ENCODE measurements around the gene GABBR2. TPM values are rescaled to one million over a fixed set of nuclear protein-coding genes. Genes with fewer than 3 reads are reported as not detected.
"Not testable (repeated sequence)": the region's sequence is repeated elsewhere in the genome, so short reads cannot be mapped to it uniquely, and the experiment has no call there.

GABBR2 gene
- total and polyA plus RNA-seq, 5 experiments from 2014 or later = not detected

DNA sequence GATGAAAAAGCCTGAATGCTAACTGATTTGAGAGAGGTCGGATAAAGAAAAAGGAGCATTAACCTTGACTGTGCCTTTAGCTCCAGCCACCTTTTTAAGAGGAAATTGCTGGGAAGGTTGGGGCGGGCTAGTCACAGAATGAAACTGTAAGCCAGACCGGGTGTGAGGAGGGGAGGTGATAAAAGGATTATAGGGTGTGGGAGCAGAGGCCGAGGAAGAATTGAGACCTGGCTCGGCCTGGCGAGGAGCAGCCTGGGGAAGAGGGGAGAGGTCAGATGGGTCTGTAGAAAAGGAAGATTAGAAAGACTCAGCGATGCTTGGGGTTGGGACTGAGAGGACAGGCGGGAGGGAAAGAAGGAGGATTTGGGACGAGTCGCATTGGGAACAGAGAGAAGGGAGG lies 439.1 kb downstream of the GABBR2 start:
- H3K9me3 Mint-ChIP-seq, DNase-seq, H3K4me1 Mint-ChIP-seq, H3K36me3 Mint-ChIP-seq, H3K4me3 Mint-ChIP-seq, ATAC-seq, POLR2A ChIA-PET: not testable (repeated sequence)
- Mint-ChIP-seq H3K27ac (peak overlapping the region in 1 of 10 donors; percentile 37), H3K27me3 (peaks cover 6 to 47% (median 28%) of the 10 kb centered on the region in 5 donors)

DNA sequence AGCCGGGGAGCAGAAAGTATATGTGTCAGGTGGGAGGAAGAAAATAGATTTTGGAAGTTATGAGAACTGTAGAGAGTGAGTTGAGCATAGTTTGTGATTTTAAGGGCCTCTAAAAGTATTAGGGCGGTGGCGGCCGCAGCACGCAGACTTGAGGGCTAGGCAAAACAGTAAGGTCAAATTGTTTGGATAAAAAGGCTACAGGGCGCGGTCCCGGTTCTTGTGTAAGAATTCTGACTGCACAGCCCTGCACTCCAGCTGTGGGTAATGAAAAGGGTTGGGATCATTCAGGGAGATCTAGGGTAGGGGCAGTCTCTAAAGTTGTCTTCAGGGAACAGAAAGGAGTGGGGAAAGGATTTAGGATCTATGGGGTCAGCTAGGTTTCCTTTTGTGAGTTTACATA lies 441.2 kb downstream of the GABBR2 start:
- H3K9me3 Mint-ChIP-seq, H3K36me3 Mint-ChIP-seq, DNase-seq, H3K4me1 Mint-ChIP-seq, ATAC-seq, H3K4me3 Mint-ChIP-seq, POLR2A ChIA-PET: not testable (repeated sequence)
- Mint-ChIP-seq H3K27ac (peak overlapping the region in 1 of 10 donors; percentile 38), H3K27me3 (peaks cover 8 to 37% (median 26%) of the 10 kb centered on the region in 5 donors)

DNA sequence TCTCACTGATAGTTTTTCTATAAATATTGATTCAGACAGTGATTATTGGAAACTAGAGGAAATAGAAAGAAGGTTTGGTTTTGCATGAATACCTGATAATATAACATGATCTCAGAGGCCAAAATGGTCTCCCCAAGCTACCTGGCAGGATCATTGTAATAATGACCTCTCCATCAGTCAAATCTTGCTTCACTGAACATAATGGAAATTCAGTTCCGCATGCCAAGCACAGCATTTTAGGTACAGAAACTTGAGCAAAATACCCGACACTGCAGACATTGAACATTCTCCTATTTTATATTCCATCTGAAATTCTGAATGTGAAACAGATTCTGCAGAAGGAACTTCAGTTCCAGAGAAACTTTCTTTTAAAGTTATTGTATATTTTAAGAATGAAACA lies 444.2 kb downstream of the GABBR2 start:
- ATAC-seq (no peak), DNase-seq (no peak)
- POLR2A ChIA-PET = interaction anchor here (1.0 kb wide), 1 partner anchor 9 kb away, joined by 4 read pairs; the partner anchor contains the start of gene TBC1D2
- no peak overlapping the region for H3K4me3 Mint-ChIP-seq
- no peaks in the 10 kb centered on the region for H3K36me3 Mint-ChIP-seq
- no peaks in the 10 kb centered on the region for H3K9me3 Mint-ChIP-seq
- H3K27me3 Mint-ChIP-seq = peaks cover 5 to 22% (median 12%) of the 10 kb centered on the region in 5 donors
- H3K4me1 Mint-ChIP-seq = peaks cover 0 to 2% (median 0%) of the 10 kb centered on the region in 4 donors
- H3K27ac Mint-ChIP-seq = no peak overlapping the region

DNA sequence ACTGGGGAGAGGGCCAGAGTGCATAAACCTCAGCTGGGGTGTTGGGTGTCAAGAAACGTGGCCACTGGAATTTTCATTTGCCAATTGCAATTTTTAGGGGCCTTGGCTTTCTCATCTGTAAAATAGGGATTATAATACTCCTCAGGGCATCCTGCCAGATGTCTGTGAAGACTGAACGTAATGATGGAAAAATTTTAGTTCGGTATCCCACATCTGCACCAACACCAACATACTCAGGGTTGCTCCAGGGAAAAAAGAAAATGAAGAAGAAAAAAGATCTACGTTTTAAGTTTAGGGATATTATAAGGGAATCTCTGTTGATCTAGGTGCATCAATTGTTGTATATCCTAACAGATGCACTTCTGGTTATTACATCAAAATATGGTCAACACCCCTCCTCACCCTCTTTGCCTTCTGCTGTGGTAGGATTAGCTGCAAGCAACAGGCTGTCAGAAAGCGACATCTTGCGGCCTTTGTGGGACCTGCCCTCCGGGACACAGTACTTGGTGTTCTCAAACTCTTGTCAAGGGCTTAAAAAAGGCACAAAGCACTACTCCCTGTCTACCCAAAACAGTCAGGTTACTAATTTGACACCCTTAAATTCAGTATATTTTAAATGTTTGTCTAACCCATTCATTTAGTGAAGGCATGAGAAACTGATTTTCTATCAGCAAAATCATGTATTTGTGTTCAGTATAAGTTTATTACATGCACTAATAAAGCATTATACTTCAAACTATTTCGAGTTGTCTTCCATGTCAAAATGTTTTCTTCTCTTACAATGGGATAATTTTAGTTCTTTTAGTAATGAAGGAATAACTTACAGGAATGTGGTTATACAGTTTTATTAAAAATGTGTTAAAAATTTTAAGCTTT lies 445.0 kb downstream of the GABBR2 start:
- no peaks in the 10 kb centered on the region for H3K9me3 Mint-ChIP-seq
- H3K4me3 Mint-ChIP-seq = no peak overlapping the region
- H3K36me3 Mint-ChIP-seq = no peaks in the 10 kb centered on the region
- DNase-seq = peak; percentile 65 to 92 (median 77)
- ATAC-seq = peak; percentile 100
- peaks cover 0 to 2% (median under 1%) of the 10 kb centered on the region in 4 donors for H3K4me1 Mint-ChIP-seq
- peaks cover 5 to 19% (median 8%) of the 10 kb centered on the region in 5 donors for H3K27me3 Mint-ChIP-seq
- peak overlapping the region in 2 of 10 donors; percentile 36 to 53 for H3K27ac Mint-ChIP-seq
- POLR2A ChIA-PET = interaction anchor here (1.0 to 1.3 kb wide), 2 partner anchors 8 to 189 kb away, joined by 3 to 4 read pairs; partner anchors contain the start of gene TBC1D2

DNA sequence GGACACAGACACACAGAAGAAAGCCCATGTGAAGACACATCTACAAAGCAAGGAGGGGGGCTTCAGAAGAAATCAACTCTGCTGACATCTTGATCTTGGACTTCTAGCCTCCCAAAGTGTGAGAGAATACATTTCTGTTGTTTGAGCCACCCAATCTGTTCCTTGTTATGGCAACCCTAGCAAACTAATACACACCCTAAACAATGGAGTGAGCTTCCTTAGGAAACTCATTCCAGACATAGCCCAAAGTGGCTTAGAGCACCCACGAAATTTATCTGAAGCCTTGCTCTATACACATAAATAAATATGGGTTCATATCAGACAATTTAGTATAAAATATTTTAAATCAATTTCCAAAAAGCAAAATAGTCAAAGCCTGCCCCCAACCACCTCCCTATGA lies 445.7 kb downstream of the GABBR2 start:
- POLR2A ChIA-PET = interaction anchor here (1.3 kb wide), 1 partner anchor 189 kb away, joined by 3 read pairs; no protein-coding TSS in a partner anchor
- ATAC-seq (no peak), DNase-seq (no peak)
- Mint-ChIP-seq H3K4me3 (no peak overlapping the region), H3K27ac (no peak overlapping the region), H3K27me3 (peaks cover 2 to 13% (median 2%) of the 10 kb centered on the region in 5 donors), H3K36me3 (no peaks in the 10 kb centered on the region), H3K9me3 (no peaks in the 10 kb centered on the region), H3K4me1 (peaks cover 0 to 2% (median under 1%) of the 10 kb centered on the region in 4 donors)

DNA sequence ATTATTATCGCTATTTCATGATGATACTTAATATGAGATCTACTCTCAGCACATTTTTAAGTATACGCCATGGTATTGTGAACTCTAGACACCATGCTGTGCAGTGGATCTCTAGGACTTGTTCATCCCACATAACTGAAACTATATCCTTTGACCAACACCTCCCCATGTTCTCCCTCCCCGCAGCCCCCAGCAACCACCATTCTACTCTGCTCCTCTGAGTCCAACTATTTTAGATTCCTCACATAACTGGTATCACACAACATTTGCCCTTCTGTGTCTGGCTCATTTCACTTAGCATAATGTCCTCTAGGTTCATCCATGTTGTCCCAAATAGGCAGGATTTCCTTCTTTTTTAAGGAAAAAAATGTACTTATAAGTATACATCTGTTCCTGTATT lies 446.7 kb downstream of the GABBR2 start:
- H3K27me3 Mint-ChIP-seq = peaks cover 0 to 4% (median 2%) of the 10 kb centered on the region in 5 donors
- no peaks in the 10 kb centered on the region for H3K36me3 Mint-ChIP-seq
- H3K9me3 Mint-ChIP-seq = no peaks in the 10 kb centered on the region
- peaks cover 0 to 2% (median 1%) of the 10 kb centered on the region in 4 donors for H3K4me1 Mint-ChIP-seq
- DNase-seq (no peak), ATAC-seq (no peak)
- POLR2A ChIA-PET = no interaction called here
- peak overlapping the region in 1 of 10 donors; percentile 34 for H3K27ac Mint-ChIP-seq
- H3K4me3 Mint-ChIP-seq = no peak overlapping the region

DNA sequence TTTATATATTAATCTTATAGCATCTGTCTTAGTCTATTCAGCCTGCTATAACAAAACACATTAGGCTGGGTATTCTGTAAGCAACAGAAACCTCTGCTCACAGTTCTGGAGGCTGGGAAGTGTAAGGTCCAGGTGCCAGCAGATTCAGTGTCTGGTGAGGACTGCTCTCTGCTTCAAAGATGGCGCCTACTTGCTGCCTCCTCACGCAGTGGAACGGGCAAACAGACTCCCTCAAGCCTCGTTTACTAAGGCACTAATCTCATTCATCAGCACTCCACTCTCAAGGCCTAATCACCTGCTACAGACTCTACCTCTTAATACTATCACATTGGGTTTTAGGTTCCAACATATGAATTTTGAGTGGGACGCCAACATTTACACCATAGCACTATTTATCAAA lies 448.1 kb downstream of the GABBR2 start:
- Mint-ChIP-seq H3K9me3 (no peaks in the 10 kb centered on the region), H3K27ac (no peak overlapping the region), H3K4me3 (no peak overlapping the region), H3K4me1 (peaks cover 6 to 7% (median 7%) of the 10 kb centered on the region in 4 donors), H3K36me3 (no peaks in the 10 kb centered on the region), H3K27me3 (peaks cover 0 to 2% (median 2%) of the 10 kb centered on the region in 5 donors)
- DNase-seq (no peak), ATAC-seq (no peak)
- POLR2A ChIA-PET = interaction anchor here (0.7 kb wide), 1 partner anchor 356 kb away, joined by 3 read pairs; no protein-coding TSS in a partner anchor

DNA sequence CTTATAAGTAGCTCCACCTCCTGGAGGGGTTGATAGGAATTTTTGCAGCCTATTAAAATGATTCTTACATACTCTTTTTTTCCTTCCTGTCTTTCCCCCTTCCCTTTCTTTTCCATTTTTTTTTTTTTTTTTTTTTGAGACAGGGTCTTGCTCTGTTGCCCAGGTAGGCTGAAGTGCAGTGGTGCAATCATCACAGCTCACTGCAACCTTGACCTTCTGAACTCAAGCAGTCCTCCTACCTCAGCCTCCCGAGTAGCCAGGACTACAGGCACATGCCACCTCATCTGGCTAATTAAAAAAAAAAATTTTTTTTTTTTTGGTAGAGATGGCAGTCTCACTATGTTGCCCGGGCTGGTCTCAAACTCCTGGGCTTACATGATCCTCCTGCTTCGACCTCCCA lies 448.9 kb downstream of the GABBR2 start:
- DNase-seq = no peak
- H3K4me3 Mint-ChIP-seq = no peak overlapping the region
- POLR2A ChIA-PET = interaction anchor here (0.7 to 1.3 kb wide), 5 partner anchors 139 to 203 kb away, joined by 3 to 9 read pairs (median 3); partner anchors contain the start of genes NANS and TRIM14
- H3K9me3 Mint-ChIP-seq = no peaks in the 10 kb centered on the region
- peaks cover 8 to 11% (median 10%) of the 10 kb centered on the region in 4 donors for H3K4me1 Mint-ChIP-seq
- H3K36me3 Mint-ChIP-seq = no peaks in the 10 kb centered on the region
- ATAC-seq = no peak
- H3K27me3 Mint-ChIP-seq = peaks cover 0 to 2% (median 2%) of the 10 kb centered on the region in 5 donors
- H3K27ac Mint-ChIP-seq = no peak overlapping the region

DNA sequence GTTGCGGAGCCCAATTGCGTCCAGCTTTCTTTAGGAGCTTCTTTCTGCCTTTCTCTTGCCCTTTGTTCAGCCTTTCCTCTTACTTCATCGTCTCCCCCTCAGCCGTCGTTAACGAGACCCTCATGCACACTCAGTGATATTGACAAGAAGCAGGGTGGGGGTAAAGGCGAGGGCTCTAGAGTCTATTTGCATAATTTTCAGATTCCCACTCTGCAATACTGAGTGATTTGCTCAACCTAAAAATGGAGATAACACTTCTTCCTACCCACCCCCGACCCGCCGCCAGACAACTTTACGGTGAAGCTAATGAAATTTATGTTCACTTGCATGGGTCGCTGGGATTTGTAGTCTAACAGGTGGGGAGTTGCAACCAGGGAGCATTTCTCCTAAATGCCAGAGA lies 452.0 kb downstream of the GABBR2 start:
- Mint-ChIP-seq H3K27ac (peak overlapping the region; percentile 94 to 98 (median 96)), H3K4me3 (peak overlapping the region; percentile 93 to 98 (median 96)), H3K9me3 (no peaks in the 10 kb centered on the region), H3K27me3 (no peaks in the 10 kb centered on the region), H3K36me3 (peaks cover 0 to under 1% (median 0%) of the 10 kb centered on the region in 3 donors), H3K4me1 (peaks cover 19 to 40% (median 35%) of the 10 kb centered on the region in 4 donors)
- peak in 9 of 10 donors; percentile 13 to 71 (median 30) for DNase-seq
- peak; percentile 4 to 13 for ATAC-seq
- POLR2A ChIA-PET = interaction anchor here (0.6 to 3.6 kb wide), 35 partner anchors 13 to 1944 kb away, joined by 3 to 71 read pairs (median 5); partner anchors contain the start of genes ANP32B, CORO2A, NANS and NCBP1

DNA sequence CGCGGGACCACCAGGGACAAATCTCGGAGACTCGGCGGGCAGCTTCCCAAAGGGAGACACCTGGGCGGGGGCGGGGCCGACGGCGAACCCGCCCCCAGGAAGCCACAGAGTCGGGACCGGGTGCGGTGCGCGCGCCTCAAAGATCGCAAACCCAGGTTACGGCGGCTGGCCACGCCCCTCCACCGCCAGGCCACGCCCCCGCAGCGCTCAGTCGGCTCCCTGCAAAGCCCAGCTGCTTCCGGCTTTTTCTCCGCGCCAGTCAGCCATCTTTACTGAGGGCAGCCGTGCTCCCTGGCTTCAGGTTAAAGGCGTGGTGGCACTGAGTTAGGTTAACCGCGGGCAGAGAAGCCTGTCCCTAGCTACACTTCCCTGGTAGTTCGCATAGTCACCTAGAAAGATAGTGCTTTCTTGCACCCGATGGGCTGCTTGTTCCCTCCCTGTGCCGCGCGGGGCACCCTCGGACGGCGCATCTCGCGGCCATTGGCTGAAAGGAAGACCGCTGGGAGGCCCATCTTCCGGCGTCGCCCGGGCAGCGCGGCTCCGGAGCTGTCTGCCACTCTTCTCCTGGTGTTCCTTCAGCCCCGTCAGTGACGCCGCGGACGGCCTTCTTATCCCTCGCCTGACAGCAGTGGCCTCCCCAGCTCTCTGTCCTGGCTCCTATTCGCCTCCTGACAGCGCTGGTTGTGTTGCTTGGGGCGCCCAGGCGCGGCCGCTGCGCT lies 453.0 kb downstream of the GABBR2 start, which contains the start of gene TBC1D2:
Gene TBC1D2 (minus strand): TSS at position 72 of the 719 bp plus-strand sequence. CDS start 108 bp downstream, outside the sequence.
- Mint-ChIP-seq H3K9me3 (no peaks in the 10 kb centered on the region), H3K27me3 (no peaks in the 10 kb centered on the region), H3K36me3 (peaks cover 0 to 3% (median 0%) of the 10 kb centered on the region in 3 donors), H3K27ac (peak within 1 kb of the TSS; percentile 94 to 98 (median 96)), H3K4me1 (peaks cover 19 to 40% (median 35%) of the 10 kb centered on the region in 4 donors), H3K4me3 (peak within 1 kb of the TSS; percentile 93 to 98 (median 96))
- DNase-seq = peak; percentile 95 to 99 (median 98)
- peak; percentile 85 to 87 for ATAC-seq
- POLR2A ChIA-PET = interaction anchor here (0.6 to 3.6 kb wide), 36 partner anchors 8 to 733 kb away, joined by 3 to 71 read pairs (median 6); partner anchors contain the start of genes ANP32B, CORO2A, NANS and NCBP1

DNA sequence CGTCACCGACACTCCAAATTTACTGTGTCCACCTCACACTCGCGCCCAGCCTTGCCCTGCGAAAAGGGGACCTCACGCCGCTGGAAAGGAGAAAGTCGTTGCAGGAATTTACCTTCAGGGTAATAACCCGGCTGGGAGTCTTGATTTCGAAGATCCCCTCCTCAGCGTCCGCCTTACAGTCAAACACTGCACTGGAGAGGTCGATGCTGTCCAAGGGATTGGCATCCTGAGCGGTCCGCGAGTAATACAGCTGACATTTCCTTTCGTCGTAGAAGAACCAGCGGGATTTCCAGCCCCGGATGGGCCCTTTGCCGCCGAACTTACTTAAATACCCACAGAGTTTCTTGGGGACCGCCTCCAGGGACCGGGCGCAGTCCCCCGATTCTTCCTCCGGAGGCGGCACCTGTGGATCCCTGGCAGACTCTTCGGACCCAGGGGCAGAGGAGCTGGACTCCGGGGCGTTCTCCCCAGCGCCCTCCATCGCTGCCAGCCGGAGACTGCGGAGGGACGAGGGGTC lies 453.6 kb downstream of the GABBR2 start:
- Mint-ChIP-seq H3K36me3 (peaks cover 0 to 6% (median 0%) of the 10 kb centered on the region in 3 donors), H3K27ac (peak overlapping the region; percentile 57 to 98 (median 96)), H3K4me1 (peaks cover 22 to 44% (median 37%) of the 10 kb centered on the region in 4 donors), H3K4me3 (peak overlapping the region; percentile 93 to 98 (median 96)), H3K27me3 (no peaks in the 10 kb centered on the region), H3K9me3 (no peaks in the 10 kb centered on the region)
- ATAC-seq (peak; percentile 28 to 42), DNase-seq (peak in 1 of 10 donors; percentile 4)
- POLR2A ChIA-PET = interaction anchor here (0.5 to 3.6 kb wide), 28 partner anchors 8 to 734 kb away, joined by 3 to 71 read pairs (median 7); partner anchors contain the start of genes ANP32B, CORO2A, NANS and NCBP1

Data from naive thymus-derived CD8-positive, alpha-beta T cell (primary cell).